GM12891 (cell line): Measurements from ENCODE around the gene CTPS2.

Source experiments
- POLR2A ChIP-seq: IDR thresholded peaks from 2 replicates; pipeline ENCODE4 v1.6.1; 2011; ENCODE audit warnings: low read depth, low read length, control low read depth
- POLR2AphosphoS5 ChIP-seq: IDR thresholded peaks from 2 replicates; pipeline ENCODE4 v1.6.1; 2011; ENCODE audit warnings: low read depth, low read length, control low read depth
- TAF1 ChIP-seq: IDR thresholded peaks from 2 replicates; pipeline ENCODE4 v1.6.1; 2011; ENCODE audit warnings: low read depth, low read length, control low read depth

DNA sequence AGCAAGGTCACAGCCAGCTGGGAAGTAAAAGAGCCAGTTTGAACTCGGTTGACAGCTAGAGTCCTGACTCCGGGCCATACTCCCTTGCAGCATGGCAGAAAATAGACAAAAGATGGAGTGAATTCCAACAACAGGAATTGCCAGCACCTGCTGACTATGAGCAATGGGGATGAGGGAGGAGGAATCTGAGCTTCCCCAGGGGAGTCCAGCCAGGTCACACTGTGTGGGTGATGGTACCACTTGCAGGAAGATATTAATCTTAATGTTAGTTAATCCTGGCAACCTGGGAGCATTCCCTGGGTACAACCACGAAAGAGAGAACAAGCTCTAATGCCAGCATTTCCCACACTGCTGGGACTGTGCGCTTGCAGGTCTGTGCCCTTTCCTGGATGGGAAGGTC lies 110.6 kb downstream of the CTPS2 start:
- no peak for TF ChIP-seq TAF1
- TF ChIP-seq POLR2A: no peak
- no peak for TF ChIP-seq POLR2AphosphoS5
